Endothelial cell of umbilical vein (primary cell): ENCODE data around the gene PKMYT1. TPM values are rescaled to one million over a fixed set of nuclear protein-coding genes. Genes with fewer than 3 reads are reported as not detected.

Experiments used
- BruUV-seq: library from RNA; stranded (reverse); fragments of 400-500 nt; replicated peaks from 2 replicates; lab custom pipeline; 2021; lab: Mats Ljungman, UMichigan
- CTCF ChIA-PET: fragments of 300-600, 350-600 bp; sonication (Branson Sonifier 250); formaldehyde crosslinking; loops from one replicate; lab custom pipeline; 2021; ENCODE audit warnings: antibody characterized with exemption, inconsistent platforms; lab: Charles Lee
- POLR2A ChIA-PET: fragments of 300-600, 350-600 bp; sonication (Branson Sonifier 250); formaldehyde crosslinking; loops from one replicate; lab custom pipeline; 2021; ENCODE audit warnings: antibody characterized with exemption, inconsistent platforms; lab: Charles Lee
- DNase-seq: peaks from one replicate; pipeline ENCODE4 v3.0.0-alpha.2; 2011; ENCODE audit warnings: low read depth, low spot score
- FAIRE-seq: peaks from 2 replicates; lab custom pipeline; 2011; peaks lifted over from hg19 to GRCh38; lab: Jason Lieb, UNC
- H2AFZ ChIP-seq: 2 replicates; pipeline ENCODE4 v1.6.0; 2012; ENCODE audit warnings: low read depth, low read length, control low read depth, inconsistent platforms
- H3K27ac ChIP-seq: 2 replicates; pipeline ENCODE4 v1.5.1; 2011; ENCODE audit warnings: low read depth, mild to moderate bottlenecking, control low read depth, low read length, moderate library complexity; ENCODE audit not compliant: insufficient read depth
- H3K27me3 ChIP-seq, 2 experiments: 2 replicates each; pipeline versions ENCODE4 v1.6.0 to v1.6.1; 2011; ENCODE audit warnings: low read length in 2 of 2, mixed read lengths in 1 of 2; ENCODE audit not compliant: control insufficient read depth in 2 of 2, insufficient read depth in 2 of 2
- H3K36me3 ChIP-seq, 2 experiments: 2 replicates in 1 of 2; 3 replicates in 1 of 2; pipeline ENCODE4 v1.5.1; 2011; ENCODE audit warnings: low read length in 2 of 2, mild to moderate bottlenecking in 1 of 2, moderate library complexity in 1 of 2; ENCODE audit not compliant: control insufficient read depth in 2 of 2, insufficient read depth in 2 of 2; ENCODE audit errors: extremely low read depth in 1 of 2
- H3K4me1 ChIP-seq: 3 replicates; pipeline ENCODE4 v1.5.1; 2011; ENCODE audit warnings: mild to moderate bottlenecking, low read length; ENCODE audit not compliant: control insufficient read depth, insufficient read depth; ENCODE audit errors: extremely low read depth
- H3K4me2 ChIP-seq: 2 replicates; pipeline ENCODE4 v1.6.1; 2011; ENCODE audit warnings: low read length, control low read depth, mixed read lengths; ENCODE audit not compliant: insufficient read depth
- H3K4me3 ChIP-seq, 3 experiments: fragments of 200-600 bp in 1 of 3; sonication (generic), shearing (Covaris generic) in 1 of 3; replicated peaks in 1 of 3; 2 replicates each; pipeline ENCODE4 v1.5.1; 2011 to 2016; ENCODE audit warnings: control low read depth in 3 of 3, low read length in 3 of 3, mild to moderate bottlenecking in 2 of 3, inconsistent platforms in 1 of 3, low read depth in 1 of 3, moderate library complexity in 1 of 3; ENCODE audit not compliant: insufficient read depth in 1 of 3
- H3K79me2 ChIP-seq: 2 replicates; pipeline ENCODE4 v1.6.0; 2012; ENCODE audit warnings: low read length, inconsistent platforms; ENCODE audit not compliant: control insufficient read depth, insufficient read depth
- H3K9ac ChIP-seq: replicated peaks from 2 replicates; pipeline ENCODE3; 2011; ENCODE audit warnings: low read length, control low read depth; ENCODE audit not compliant: insufficient read depth; ENCODE audit errors: extremely low read depth
- H3K9me1 ChIP-seq: replicated peaks from 3 replicates; pipeline ENCODE4 v1.6.0; 2011; ENCODE audit warnings: mild to moderate bottlenecking, low read length; ENCODE audit not compliant: control insufficient read depth, insufficient read depth; ENCODE audit errors: extremely low read depth
- H3K9me3 ChIP-seq: replicated peaks from 2 replicates; pipeline ENCODE4 v1.5.1; 2012; ENCODE audit warnings: low read length, inconsistent platforms; ENCODE audit not compliant: control insufficient read depth, insufficient read depth
- H4K20me1 ChIP-seq: replicated peaks from 2 replicates; pipeline ENCODE3; 2011; ENCODE audit warnings: mild to moderate bottlenecking, low read length; ENCODE audit not compliant: control insufficient read depth, insufficient read depth; ENCODE audit errors: extremely low read depth
- EZH2 ChIP-seq: IDR thresholded peaks from 2 replicates; pipeline ENCODE4 v1.6.1; 2012; ENCODE audit warnings: borderline replicate concordance, low read depth, mild to moderate bottlenecking, moderate library complexity, low read length, inconsistent platforms; ENCODE audit not compliant: severe bottlenecking
- FOS ChIP-seq: IDR thresholded peaks from 2 replicates; pipeline ENCODE4 v1.6.1; 2011; ENCODE audit warnings: mild to moderate bottlenecking, low read length, moderate library complexity, borderline replicate concordance; ENCODE audit not compliant: insufficient read depth
- GATA2 ChIP-seq: IDR thresholded peaks from 2 replicates; pipeline ENCODE4 v1.7.0; 2011; ENCODE audit warnings: low read depth, mild to moderate bottlenecking, moderate library complexity, mixed read lengths, low read length; ENCODE audit not compliant: insufficient read length, insufficient read depth
- JUN ChIP-seq: IDR thresholded peaks from 2 replicates; pipeline ENCODE4 v1.6.1; 2011; ENCODE audit warnings: borderline replicate concordance, low read depth; ENCODE audit not compliant: insufficient read length, insufficient read depth
- MYC ChIP-seq: IDR thresholded peaks from one replicate; pipeline ENCODE4 v1.6.1; 2011; ENCODE audit warnings: mild to moderate bottlenecking, low read depth, low read length
- POLR2A ChIP-seq: IDR thresholded peaks from 2 replicates; pipeline ENCODE4 v1.6.1; 2012; ENCODE audit warnings: low read depth, mild to moderate bottlenecking, control low read depth, low read length
- POLR2AphosphoS5 ChIP-seq: IDR thresholded peaks from 2 replicates; pipeline ENCODE4 v1.6.1; 2012; ENCODE audit warnings: low read depth, mild to moderate bottlenecking, control low read depth, low read length, moderate library complexity; ENCODE audit not compliant: insufficient read depth
- dilution Hi-C: fragments of 300-500 bp; cut with MboI; formaldehyde crosslinking; loops from one replicate; pipeline ENCODE4 v1.15.0; 2019; ENCODE audit warnings: low sequenced_read_pairs; ENCODE audit not compliant: extremely low pct_ligation_motif_present
- intact Hi-C: fragments of 100-400 bp; cut with micrococcal nuclease; formaldehyde crosslinking; loops from one replicate; pipeline ENCODE4 v1.10.0; 2022
- polyA plus RNA-seq, 4 experiments: library from polyadenylated mRNA; depleted of rRNA in 3 of 4; stranded (reverse) in 3 of 4; unstranded in 1 of 4; fragments of >200 nt; gene quantifications; 2 replicates each; pipeline versions ENCODE4 v1.2.1 to v1.2.3, GENCODE V29; 2011 to 2012; ENCODE audit warnings: missing spikeins in 1 of 4
- total RNA-seq: library from RNA; stranded (reverse); gene quantifications from 2 replicates; pipeline ENCODE4 v1.2.3, GENCODE V29; 2021
- TF ChIP-seq, protein P1 (sequence below), 2 donors: IDR thresholded peaks; 1 replicate in 1 of 2; 2 replicates in 1 of 2; pipeline ENCODE4 v1.5.1; 2011; ENCODE audit warnings: low read length in 2 of 2, mild to moderate bottlenecking in 2 of 2, moderate library complexity in 2 of 2, control low read depth in 1 of 2, inconsistent platforms in 1 of 2, low read depth in 1 of 2; ENCODE audit not compliant: insufficient read depth in 1 of 2; ENCODE audit errors: extremely low read depth in 1 of 2
- TF ChIP-seq, protein P2 (sequence below): IDR thresholded peaks from 2 replicates; pipeline ENCODE4 v1.6.1; 2011; ENCODE audit not compliant: insufficient read depth, insufficient read length

Gene PKMYT1
- total and polyA plus RNA-seq, 2 donors (not counting 3 experiments of a cell fraction or from before 2014, with no cell fraction given): 26.1 to 48.5 TPM

DNA sequence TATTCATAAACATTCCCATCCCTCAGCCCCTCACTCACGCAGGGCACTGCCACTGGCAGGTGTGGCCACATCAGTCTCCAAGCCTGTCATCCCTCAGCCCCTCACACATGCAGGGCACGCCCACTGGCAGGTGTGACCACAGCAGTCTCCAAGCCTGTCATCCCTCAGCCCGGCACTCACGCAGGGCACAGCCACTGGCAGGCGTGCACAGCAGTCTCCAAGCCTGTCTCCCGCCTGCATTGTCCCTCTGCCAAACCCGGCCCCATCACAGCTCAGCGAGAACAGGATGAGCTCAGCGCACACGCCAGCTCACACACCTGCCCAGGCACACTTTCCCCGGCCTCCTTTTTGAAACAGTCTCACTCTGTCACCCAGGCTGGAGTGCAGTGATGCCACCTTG, 27.6 kb downstream of the PKMYT1 start:
- Histone ChIP-seq H2AFZ (no peak overlapping the region), H4K20me1 (no peaks in the 10 kb centered on the region), H3K9ac (no peak overlapping the region), H3K9me3 (no peaks in the 10 kb centered on the region), H3K27ac (no peak overlapping the region), H3K36me3 (no peaks in the 10 kb centered on the region), H3K79me2 (no peaks in the 10 kb centered on the region), H3K4me3 (no peak overlapping the region), H3K9me1 (no peaks in the 10 kb centered on the region), H3K4me2 (no peak overlapping the region), H3K27me3 (no peaks in the 10 kb centered on the region), H3K4me1 (no peaks in the 10 kb centered on the region)
- no peak for TF ChIP-seq GATA2
- TF ChIP-seq JUN: no peak
- no peak for TF ChIP-seq POLR2AphosphoS5
- TF ChIP-seq POLR2A: no peak
- no peak for TF ChIP-seq EZH2
- TF ChIP-seq, protein P1, sequence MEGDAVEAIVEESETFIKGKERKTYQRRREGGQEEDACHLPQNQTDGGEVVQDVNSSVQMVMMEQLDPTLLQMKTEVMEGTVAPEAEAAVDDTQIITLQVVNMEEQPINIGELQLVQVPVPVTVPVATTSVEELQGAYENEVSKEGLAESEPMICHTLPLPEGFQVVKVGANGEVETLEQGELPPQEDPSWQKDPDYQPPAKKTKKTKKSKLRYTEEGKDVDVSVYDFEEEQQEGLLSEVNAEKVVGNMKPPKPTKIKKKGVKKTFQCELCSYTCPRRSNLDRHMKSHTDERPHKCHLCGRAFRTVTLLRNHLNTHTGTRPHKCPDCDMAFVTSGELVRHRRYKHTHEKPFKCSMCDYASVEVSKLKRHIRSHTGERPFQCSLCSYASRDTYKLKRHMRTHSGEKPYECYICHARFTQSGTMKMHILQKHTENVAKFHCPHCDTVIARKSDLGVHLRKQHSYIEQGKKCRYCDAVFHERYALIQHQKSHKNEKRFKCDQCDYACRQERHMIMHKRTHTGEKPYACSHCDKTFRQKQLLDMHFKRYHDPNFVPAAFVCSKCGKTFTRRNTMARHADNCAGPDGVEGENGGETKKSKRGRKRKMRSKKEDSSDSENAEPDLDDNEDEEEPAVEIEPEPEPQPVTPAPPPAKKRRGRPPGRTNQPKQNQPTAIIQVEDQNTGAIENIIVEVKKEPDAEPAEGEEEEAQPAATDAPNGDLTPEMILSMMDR (IDR thresholded peaks at IDR 0.05; ENCODE audit: extremely low read depth in 1 of 2, insufficient read depth in 1 of 2, low read depth in 1 of 2, low read length in 2 of 2): no peak
- TF ChIP-seq, protein P2, sequence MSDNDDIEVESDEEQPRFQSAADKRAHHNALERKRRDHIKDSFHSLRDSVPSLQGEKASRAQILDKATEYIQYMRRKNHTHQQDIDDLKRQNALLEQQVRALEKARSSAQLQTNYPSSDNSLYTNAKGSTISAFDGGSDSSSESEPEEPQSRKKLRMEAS: no peak
- no peak for TF ChIP-seq MYC
- TF ChIP-seq FOS: no peak
- ChIA-PET POLR2A (no interaction called here), CTCF (interaction anchor here (1.5 kb wide), 1 partner anchor 26 kb away, joined by 6 read pairs; no protein-coding TSS in a partner anchor)
- BruUV-seq: no TSS peak
- intact Hi-C loops (no loop called here), dilution Hi-C loops (no loop called here)
- DNase-seq (no peak), FAIRE-seq (no peak)
